NCI-H524 treated with DMSO at 0.1 percent for 48 hours (cell line): ENCODE measurements around the gene NUFIP1.
"Not testable (repeated sequence)": the region's sequence is repeated elsewhere in the genome, so short reads cannot be mapped to it uniquely, and the experiment has no call there.

Experiments
- DNase-seq: peaks from one replicate; lab custom pipeline; 2025; lab: John Stamatoyannopoulos, UW

NUFIP1 gene

DNA sequence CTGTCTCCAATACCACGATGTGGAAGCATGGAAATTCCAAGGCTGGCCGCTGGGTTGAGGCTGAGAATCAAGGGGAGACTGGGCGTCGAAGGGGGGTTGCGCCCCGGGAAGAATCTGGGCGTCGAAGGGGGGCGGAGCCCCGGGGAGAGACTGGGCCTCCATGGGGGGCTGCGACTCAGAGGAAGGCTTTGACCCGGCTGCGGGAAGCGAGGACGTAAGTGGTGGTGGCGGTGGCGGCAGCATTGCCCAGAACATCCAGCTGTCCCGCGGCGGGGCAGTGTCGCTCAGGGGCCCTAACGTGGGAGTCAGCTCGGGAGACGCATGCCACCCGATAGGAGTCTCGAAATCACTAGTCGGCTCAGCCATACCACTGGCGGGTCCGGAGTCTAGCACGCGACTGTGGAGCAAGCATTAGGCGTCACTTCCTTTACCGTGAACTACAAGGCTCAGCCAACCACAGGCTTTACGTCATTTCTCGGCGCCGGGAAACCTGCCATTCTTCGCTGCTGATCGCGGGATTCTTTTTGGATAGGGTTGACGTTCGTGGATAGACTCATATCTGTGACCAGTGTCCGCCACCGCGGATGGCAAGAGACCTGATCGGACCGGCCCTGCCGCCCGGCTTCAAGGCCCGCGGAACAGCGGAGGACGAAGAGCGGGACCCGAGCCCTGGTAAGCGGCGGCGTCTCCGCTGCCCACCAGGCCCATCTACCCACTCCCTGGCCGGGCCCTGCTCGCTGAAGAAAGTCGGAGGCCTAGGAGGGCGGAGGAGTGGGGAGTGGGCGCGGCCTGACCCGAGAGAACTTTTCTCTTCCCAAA, at the start of gene NUFIP1, which contains the start of gene GPALPP1:
NUFIP1 (minus strand) TSS at position 401 of the 819 bp plus-strand sequence; CDS start at position 366, 35 bp downstream.
GPALPP1 (plus strand) TSS at position 468 of the 819 bp plus-strand sequence; CDS start at position 585, 117 bp downstream.
- peak; percentile 69 for DNase-seq

DNA sequence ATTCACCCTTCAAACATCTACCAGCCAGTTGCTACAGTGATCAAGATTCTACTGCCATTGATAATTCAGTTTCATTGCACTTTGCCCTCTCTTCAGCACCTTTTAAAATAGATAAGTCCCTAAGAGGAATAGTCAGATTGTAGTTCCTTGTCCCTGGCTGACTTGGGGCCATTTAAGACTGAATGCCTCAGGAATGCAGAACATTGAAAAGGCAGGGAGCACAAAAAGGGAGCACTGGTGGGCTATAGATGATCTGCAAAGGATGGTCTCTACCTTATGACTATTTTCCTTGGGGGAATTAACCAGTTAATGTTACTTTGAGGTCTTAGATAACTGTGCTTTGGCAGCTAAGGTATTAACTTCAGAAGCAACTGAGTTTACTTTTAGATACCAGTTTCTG, 46.9 kb upstream of the NUFIP1 start:
- DNase-seq: no peak

DNA sequence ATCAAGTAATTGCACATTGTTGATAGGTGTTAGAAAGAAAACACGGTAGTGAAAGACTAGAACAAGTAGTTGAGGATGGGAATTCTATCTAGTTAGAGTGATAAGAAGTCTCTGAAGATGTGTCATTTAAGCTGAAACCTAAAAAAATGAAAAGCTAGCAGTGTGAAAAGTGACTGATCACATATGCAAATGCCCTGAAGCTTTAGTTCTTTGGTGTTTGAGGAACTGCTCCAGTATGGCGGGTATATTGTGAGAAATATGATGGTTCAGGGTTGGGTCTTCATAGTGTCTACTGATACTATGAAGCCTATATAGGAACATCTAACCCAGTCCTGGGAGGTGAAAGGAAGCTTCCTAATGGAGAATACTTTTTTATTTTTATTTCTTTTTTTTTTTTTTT, 45.1 kb upstream of the NUFIP1 start:
- no peak for DNase-seq

DNA sequence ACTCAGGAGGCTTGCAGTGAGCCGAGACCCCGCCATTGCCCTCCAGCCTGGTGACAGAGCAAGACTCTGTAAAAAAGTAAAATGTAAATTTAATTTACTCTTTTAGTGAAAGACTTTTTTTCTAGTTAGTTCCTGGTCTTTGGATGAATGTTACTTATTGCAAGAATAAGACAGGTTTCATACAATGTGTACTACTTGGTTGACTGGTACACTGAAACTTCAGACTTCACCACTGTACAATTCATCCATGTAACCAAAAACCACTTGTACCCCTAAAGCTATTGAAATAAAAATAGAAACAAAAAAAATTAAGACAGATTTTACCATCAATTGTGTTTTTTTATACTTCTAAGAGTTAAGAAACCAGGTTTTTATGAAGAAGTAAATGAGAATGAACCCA, 35.6 kb upstream of the NUFIP1 start:
- no peak for DNase-seq

DNA sequence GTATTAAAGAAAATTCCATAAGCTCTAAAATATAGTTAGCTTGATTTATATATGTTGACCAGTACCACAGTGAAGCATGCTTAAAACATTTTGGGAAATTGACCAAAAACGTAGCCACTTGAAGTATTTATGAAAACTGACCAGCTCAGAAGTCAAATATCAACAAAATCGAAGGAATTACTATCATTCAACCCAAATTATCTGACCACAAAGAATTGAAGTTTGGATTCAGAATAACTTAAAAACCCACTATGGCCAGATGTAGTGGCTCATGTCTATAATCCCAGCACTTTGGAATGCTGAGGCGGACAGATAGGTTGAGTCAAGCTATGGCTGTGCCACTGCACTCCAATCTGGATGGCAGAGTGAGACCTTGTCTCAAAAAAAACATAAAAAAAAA, 32.0 kb upstream of the NUFIP1 start:
- no peak for DNase-seq

DNA sequence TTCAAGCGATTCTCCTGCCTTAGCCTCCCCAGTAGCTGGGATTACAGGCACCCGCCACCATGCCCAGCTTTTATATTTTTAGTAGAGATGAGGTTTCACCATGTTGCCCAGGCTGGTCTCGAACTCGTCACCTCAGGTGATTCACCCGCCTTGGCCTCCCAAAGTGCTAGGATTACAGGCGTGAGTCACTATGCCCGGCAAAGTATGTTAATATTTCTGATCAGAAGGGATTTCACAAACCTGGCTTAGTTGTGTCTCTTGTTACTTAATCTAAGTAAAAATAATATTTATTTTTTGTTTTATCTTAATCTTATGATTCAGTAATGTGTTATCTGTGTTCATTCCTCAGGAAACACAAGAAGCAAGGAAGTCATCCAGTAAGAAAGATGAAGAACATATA, 30.7 kb upstream of the NUFIP1 start:
- not testable (repeated sequence) for DNase-seq

DNA sequence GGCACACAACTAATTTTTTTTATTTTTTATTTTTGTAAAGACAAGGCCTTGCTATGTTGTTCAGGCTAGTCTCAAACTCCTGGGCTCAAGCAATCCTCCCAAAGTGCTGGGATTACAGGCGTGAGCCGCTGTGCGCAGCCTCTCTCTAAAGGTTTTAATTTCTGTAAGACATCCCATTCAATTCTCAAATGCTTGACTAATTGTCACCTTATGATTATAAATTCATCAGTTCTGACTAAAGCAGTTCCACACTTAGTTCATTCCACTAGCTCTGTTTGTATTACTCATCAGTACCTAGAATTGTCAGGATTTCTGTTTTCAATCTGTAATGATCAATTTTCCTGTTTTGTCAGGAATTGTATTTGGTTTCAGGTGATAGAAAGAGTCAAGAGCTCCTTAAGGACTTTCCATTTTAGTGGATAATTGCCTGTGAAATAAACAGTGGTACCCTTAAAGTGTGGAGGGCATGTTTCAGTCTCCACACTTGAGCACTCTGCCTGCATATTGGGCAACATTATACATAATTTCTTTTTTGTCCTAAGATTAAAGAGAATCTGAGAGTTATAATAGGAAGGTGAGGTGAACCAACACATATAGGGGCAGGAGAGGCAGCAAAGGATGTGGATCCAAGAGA, 27.6 kb upstream of the NUFIP1 start:
- no peak for DNase-seq

DNA sequence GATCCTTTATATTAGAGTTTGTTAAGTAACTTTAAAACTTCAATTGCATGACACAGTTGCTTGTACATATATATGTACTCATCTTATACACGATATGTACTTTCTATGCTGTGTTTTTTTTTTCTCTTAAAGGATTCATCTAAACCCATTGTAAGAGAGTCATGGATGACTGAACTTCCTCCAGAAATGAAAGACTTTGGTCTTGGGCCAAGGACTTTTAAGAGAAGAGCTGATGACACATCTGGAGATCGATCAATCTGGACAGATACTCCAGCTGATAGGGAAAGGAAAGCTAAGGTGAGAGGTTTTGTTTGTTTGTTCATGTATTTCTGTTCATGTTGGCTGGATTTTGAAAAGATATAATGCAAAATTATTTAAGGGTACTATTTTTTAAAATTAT, 26.0 kb upstream of the NUFIP1 start:
- no peak for DNase-seq

DNA sequence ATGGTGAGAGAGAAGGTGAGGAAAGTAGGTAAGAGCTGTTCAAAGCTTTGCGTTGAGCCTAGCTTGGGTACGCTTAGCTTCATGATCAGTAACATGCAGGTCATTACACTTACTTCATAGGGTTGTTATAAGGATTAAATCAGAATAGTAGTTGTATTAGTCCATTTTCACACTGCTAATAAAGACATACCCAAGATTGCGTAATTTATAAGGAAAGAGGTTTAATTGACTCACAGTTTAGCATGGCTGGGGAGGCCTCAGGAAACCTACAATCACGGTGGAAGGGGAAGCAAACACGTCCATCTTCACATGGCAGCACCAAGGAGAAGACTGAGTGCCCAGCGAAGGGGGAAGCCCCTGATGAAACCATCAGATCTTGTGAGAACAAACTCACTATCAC, 21.9 kb upstream of the NUFIP1 start:
- no peak for DNase-seq

DNA sequence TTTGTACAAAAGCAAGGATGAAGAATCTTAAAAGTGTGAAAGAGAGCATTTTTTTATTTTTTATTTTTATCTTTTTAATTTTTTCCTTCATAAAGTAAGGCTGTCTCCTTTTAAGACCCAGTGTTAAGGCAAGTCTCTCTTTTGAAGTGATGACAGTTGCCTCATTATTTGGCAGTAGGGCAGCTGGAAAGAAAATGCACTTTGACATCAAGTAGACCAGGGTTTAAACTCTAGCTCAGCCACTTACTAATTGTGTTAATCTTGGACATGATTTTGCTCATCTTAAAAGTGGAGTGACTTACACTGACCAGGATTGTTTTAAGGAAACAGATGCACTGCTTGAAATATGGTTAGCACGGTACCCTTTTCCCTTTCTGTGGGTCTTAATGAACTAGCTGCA, 18.6 kb upstream of the NUFIP1 start:
- no peak for DNase-seq

DNA sequence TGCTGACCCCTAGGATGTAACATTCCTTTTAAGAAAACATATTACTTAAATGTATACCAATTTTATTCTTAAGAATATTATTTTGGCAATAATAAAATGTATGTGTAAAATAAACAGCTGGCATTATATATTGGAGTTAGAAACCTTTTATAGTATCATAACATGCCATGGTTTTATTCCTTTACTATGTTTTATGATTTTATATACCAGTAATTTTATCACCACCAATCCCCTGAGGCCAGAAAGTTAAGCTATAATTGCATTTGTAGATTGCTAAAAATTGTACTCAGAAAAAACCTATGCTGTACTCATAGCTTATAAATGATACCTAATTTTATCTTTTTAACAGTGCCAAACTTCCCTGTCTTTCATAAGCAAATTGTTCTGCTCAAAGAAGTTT, 18.0 kb upstream of the NUFIP1 start:
- DNase-seq: no peak

DNA sequence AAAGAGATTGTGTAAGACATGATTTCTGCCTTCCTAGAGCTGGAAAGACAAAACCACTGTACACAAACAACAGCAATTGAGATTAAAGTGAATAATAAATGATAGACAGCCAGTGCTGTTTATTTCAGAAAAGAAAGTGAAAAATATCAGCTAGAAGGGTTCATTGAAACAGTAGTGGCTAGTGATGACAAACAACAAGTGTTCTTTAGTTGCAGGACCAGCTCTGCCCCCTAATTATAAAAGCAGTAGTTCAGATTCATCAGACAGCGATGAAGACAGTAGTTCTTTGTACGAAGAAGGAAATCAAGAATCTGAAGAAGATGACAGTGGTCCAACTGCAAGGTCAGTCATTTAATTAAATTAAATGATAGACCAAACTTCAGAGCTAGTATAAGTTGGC, 14.8 kb upstream of the NUFIP1 start:
- DNase-seq: no peak

DNA sequence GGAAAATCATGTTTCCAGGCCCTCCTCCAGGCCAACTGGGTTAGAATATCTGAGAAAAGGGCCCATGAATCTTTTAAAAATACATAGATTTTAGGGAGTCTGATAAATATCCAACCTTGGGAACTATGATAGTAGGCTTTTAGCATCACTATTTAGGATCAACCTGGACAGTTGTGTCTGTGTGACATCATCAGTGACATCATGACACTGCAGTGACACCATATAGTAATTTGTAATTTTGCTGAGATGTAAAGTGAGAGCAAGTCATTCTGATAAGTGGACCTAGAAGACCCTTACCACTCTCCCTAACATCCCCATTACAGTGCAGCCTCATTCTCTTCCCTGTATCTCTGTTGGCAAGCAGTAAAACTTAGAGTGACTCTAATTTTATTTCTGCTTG, 14.1 kb upstream of the NUFIP1 start:
- no peak for DNase-seq

DNA sequence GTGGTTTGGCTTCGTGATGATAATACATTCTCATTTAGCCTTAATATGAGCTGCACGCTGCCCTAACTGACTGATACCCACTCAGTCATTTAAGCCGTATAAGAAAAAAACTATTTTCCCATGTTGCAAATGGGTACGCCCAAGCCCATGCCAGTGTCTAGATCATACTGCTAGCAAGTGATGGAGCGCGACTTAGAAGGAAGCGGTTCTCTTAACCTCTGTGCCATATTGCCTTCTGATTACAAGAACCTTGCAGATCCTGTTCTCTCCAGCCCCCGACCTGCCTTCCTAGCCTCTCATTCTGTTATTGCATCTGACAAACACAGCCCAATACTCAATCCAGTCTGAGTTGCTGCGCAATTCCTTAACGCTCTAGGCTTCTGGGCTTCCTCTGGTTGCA, 670 bp upstream of the NUFIP1 start:
- DNase-seq: no peak

DNA sequence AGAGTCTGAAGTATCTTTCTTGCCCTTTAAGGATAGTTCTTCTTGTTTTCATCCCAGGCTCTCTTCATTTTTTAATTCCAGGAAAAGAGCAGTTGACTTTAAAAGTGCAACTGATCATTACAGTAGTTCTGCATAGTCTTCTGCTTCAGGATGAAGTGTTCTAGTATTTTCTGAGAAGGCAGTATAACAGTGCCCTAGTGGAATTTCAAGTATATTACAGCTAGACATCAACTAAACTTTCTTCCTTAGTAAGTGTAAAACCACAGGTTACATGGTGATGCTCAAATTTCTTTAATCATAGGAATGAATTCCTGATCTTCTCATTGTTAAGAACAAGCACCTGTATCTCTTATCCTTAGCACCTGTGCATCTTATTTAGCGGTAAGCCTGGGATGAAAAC, 10.9 kb downstream of the NUFIP1 start:
- DNase-seq: no peak

DNA sequence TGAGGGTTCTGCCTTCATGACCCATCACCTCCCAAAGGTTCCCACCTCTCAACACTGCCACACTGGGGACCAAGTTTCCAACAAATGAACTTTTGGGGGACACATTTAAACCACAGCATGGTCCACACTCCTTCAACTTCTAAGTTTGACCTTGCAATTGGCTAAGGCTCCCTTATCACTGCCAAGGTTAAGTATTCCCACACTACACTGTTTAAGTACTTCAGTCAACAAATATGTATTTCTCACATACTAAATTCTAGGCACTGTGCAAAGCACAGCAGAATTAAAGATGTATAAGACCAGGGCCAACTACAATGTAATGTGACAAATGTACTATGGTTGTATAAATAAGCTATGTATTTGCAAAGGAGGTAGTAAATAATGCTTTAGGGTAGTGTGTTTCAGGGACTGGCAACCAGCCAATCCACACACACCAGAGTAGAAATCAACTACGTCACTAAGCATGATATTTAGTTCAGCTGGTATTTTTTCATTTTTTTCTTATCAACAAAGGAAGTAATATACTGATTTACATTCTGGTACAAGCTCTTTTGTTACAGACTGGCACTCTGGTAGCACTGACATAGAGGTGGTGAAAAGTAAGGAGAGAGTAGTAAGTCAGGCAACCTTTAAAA, 12.2 kb downstream of the NUFIP1 start:
- DNase-seq: no peak

DNA sequence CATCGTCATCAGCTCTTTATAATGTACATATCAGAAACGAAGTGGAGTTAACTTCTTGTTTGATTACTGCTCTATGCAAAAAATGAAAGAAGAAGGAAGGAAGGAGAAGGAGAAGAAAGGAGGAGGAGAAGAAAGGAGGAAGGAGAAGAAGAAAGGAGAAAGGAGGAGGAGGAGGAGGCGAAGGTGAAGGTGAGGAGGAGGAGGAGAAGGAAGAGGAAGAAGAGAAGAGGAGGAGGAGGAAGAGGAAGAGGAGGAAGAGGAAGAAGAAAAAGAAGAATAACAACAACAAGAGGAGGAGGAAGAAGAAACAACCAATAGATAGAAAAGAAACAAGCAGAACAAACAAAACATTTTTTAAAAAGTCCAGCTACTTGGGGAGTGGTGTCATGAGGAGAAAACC, 13.1 kb downstream of the NUFIP1 start:
- DNase-seq: no peak

DNA sequence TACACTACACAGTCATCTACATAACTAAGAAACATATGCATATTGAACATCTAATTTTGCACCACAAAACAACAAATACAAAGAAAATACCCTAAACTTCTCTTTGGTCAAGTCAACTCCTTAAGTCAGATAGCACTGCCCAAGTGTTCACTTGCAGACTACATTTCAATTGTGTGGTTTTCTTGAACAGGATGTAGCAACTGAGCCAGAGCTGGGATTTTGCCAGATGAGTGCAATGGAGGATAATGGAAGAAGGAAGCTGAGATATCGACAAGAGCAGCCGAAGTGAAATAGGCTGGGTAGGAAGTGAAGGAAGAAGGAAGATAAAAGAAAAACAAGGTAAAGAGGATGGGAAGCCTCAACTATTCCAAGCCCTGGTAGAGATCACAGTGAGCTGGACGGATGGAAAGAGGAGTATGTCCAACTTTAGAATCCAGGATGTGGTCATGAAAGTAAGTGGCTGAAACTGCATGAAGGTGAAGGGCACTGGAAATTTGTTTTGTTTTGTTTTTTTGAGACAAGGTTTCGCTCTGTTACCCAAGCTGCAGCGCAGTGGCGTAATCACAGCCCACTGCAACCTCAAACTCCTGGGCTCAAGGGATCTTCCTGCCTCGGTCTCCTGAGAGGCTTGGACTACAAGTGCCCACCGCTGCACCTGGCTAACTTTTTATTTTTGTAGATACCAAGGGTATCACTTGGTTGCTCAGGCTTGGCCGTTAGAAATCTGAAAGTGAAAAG, 15.0 kb downstream of the NUFIP1 start:
- DNase-seq: no peak

DNA sequence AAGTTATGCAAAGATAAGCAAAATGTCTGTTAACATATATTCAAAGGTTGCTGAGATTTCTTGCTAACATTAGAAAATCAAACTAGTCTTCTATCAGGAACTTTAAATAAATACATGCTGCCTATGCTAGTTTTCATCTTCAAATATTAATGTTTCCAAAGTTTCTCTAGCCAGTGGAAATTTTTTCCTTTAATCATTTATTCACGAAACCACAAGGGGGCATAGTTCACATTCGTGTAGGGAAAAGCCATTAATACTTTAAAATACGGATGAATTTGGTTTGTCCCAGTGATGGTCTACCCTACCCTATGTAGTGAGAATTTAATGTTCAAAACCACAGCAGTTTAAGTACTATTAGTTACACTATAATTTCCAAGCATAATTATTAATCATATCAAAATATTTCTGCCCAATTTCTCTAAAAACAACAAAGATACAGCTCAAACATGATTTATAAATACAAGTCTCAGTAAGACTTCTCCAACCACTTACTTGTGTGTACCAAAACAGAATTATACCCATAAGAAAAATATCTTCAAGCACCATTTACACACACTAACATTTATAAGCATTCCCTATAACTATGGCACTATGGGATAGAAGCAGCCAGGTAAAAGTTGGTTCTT, 16.2 kb downstream of the NUFIP1 start:
- DNase-seq: no peak

DNA sequence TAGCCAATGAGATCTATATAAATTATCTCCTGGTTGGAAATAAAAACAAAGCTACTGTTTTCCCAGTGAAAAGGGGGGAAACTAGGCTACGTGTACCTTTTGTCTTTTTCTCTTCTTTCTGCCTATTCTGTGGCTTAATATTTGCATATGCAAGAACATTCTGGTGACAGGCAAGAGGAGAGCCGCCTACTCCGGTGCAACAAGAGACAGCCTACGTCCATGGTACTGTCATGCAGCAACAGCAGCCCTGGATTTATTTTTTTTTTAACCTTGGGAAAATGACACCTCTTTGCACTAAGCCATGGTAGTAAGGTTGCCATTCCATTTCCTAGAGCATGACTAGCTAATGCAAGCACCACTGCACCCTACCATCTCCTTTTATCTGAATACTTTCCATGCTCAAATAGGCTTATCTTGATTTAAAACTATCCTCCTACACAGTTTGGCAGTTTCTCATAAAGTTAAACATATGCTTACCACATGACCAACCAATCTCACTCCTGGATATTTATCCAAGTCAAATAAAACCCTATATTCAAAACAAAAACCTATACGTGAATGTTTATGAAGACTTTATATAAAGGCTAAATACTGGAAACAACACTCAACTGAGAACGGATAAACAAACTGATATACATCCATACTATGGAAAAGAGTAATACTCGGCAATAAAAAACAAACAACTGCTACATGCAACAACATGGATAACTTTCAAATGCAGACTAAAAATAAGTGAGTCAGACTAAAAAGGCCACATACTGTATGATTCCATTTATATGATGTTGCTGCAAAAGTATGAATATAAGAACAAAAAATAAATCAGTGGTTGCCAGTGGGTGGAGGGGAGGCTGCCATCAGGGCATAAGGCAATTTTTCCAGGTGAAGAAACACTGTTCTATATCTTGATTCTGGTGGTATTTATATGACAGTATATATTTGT, 17.3 kb downstream of the NUFIP1 start:
- no peak for DNase-seq
